ENCODE data around the gene SVBP. TPM values are rescaled to one million over a fixed set of nuclear protein-coding genes. Genes with fewer than 3 reads are reported as not detected.
A peak's percentile ranks its signal among the peaks of the same experiment; 100 is the strongest.

SVBP gene
- polyA plus RNA-seq, 1 experiment, result 10.5 TPM

DNA sequence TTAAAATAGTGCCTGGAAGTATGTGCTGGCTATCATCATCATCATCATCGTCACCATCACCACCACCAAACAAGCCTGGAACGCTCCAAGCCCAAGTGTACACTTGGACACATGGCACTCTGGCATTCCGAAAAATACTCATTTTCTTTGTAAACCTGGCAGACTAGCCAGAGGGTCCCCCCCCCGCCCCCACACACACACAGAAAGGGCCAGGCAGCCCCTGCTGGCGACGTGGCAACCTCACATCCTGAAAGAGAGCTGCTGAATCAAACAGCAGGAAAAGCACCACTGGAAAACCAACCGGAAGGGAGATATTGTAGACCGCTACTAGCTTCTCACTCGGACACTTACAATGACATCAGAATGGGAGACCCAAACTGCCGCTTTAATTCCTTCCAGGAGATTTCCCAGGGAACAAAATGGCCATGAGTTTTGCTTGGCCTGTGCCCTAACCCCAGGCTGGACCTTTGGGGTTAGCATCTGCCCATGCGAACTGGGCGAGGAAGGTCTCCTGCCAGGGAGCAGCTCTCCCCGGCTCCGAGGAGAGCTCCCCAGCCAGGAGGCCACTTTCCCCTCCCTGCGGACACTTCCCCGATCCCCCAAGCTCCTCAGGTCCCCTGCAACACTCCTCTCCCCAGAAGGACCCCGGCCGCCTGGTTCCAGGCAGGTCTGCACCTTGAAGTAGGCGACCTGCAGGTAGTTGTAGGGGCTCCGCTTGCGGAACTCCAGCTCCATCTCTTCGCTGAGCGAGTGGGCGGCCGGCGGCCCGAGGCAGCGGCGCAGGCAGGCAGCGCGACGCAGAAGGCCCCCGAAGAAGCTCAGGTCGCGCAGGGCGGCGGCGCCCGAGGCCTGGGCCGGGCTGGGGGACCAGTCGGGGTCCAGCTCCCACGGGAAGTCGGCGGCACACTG, 51.1 kb downstream of the SVBP start:
- Histone ChIP-seq H3K4me3 (ENCODE audit: low read depth, low read length) (peak overlapping the region; percentile 69), H3K27me3 (ENCODE audit: control insufficient read depth, insufficient read depth, low read length) (no peaks in the 10 kb centered on the region), H3K36me3 (ENCODE audit: control insufficient read depth, insufficient read depth, low read length) (peaks cover 7% of the 10 kb centered on the region)
- ChIA-PET CTCF (interaction anchor here (0.6 to 5.8 kb wide), 21 partner anchors 8 to 593 kb away, joined by 3 to 34 read pairs (median 4); no protein-coding TSS in a partner anchor), POLR2A (interaction anchor here (0.6 to 0.9 kb wide), 7 partner anchors 12 to 501 kb away, joined by 3 to 6 read pairs (median 4); partner anchors contain the start of genes ERMAP and SVBP)
- TF ChIP-seq, protein P1, sequence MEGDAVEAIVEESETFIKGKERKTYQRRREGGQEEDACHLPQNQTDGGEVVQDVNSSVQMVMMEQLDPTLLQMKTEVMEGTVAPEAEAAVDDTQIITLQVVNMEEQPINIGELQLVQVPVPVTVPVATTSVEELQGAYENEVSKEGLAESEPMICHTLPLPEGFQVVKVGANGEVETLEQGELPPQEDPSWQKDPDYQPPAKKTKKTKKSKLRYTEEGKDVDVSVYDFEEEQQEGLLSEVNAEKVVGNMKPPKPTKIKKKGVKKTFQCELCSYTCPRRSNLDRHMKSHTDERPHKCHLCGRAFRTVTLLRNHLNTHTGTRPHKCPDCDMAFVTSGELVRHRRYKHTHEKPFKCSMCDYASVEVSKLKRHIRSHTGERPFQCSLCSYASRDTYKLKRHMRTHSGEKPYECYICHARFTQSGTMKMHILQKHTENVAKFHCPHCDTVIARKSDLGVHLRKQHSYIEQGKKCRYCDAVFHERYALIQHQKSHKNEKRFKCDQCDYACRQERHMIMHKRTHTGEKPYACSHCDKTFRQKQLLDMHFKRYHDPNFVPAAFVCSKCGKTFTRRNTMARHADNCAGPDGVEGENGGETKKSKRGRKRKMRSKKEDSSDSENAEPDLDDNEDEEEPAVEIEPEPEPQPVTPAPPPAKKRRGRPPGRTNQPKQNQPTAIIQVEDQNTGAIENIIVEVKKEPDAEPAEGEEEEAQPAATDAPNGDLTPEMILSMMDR (IDR thresholded peaks at IDR 0.05; ENCODE audit: insufficient read depth, low read depth, low read length), result peak; percentile 81
- DNase-seq (ENCODE audit: low read depth), result no peak

DNA sequence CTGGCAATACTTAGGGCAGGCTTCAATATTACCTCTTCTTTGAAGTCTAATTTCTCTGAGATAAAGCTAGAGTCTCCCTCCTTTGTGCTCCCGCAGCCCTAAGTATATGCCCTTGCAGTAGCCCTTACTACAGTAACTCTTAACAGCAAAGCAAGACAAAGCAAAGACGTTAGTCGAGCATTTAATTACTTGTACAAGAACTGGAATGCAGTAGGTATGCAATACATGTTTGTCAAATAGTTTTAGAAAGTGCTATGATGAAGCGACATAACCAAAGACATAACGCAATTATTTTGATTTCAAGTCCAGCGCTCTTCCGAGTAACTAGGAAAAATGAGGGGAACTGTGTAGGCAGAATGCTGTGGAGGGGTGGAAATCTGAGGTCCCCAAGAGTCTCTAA, 51.9 kb downstream of the SVBP start:
- peak overlapping the region; percentile 69 for H3K4me3 ChIP-seq (ENCODE audit: low read depth, low read length)
- peaks cover 7% of the 10 kb centered on the region for H3K36me3 ChIP-seq (ENCODE audit: control insufficient read depth, insufficient read depth, low read length)
- TF ChIP-seq, protein P1 (IDR thresholded peaks at IDR 0.05; ENCODE audit: insufficient read depth, low read depth, low read length), result no peak
- DNase-seq (ENCODE audit: low read depth), result no peak
- ChIA-PET CTCF (interaction anchor here (0.8 to 3.3 kb wide), 6 partner anchors 8 to 191 kb away, joined by 3 to 17 read pairs (median 4); no protein-coding TSS in a partner anchor), POLR2A (interaction anchor here (0.6 kb wide), 1 partner anchor 431 kb away, joined by 4 read pairs; no protein-coding TSS in a partner anchor)
- no peaks in the 10 kb centered on the region for H3K27me3 ChIP-seq (ENCODE audit: control insufficient read depth, insufficient read depth, low read length)

DNA sequence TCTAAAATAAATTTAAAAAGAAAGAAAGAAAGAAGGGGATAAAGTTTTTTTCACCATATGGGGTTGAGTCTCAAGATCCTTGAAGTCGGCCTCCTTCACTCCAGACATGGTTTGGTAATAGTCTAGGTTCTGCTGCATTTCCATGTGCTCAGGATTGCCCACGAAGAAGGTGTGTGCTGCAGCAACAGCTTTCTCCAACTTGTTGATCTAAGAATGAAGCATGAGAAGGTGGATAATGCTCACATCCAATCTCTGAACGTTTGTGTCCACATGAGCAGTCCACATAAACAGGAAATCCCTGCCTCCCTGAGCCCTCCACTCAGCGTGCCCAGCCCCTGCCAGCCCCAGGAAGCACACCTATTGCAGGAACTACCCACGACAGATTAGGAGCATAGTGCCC, 54.9 kb downstream of the SVBP start:
- Histone ChIP-seq H3K4me3 (ENCODE audit: low read depth, low read length) (no peak overlapping the region), H3K27me3 (ENCODE audit: control insufficient read depth, insufficient read depth, low read length) (no peaks in the 10 kb centered on the region), H3K36me3 (ENCODE audit: control insufficient read depth, insufficient read depth, low read length) (peaks cover 21% of the 10 kb centered on the region)
- ChIA-PET CTCF (interaction anchor here (0.7 to 1.3 kb wide), 2 partner anchors 9 to 161 kb away, joined by 3 read pairs; no protein-coding TSS in a partner anchor), POLR2A (no interaction called here)
- TF ChIP-seq, protein P1 (IDR thresholded peaks at IDR 0.05; ENCODE audit: insufficient read depth, low read depth, low read length), result no peak
- no peak for DNase-seq (ENCODE audit: low read depth)

DNA sequence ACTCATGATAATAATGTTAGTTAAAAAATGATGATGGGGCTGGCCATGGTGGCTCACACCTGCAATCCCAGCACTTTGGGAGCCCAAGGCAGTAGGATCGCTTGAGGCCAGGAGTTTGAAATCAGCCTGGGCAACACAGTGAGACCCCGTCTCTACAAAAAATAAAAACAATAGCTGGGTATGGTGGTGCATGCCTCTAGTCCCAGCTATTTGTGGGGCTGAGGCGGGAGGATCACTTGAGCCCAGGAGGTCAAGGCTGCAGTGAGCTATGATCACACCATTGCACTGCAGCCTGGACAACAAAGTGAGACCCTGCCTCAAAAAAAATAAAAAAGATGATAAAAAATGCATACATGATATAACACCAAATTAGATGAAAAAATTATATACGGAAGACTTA, 55.6 kb downstream of the SVBP start:
- CTCF ChIA-PET, result no interaction called here
- POLR2A ChIA-PET, result no interaction called here
- TF ChIP-seq, protein P1 (IDR thresholded peaks at IDR 0.05; ENCODE audit: insufficient read depth, low read depth, low read length), result no peak
- no peak for DNase-seq (ENCODE audit: low read depth)
- Histone ChIP-seq H3K27me3 (ENCODE audit: control insufficient read depth, insufficient read depth, low read length) (no peaks in the 10 kb centered on the region), H3K4me3 (ENCODE audit: low read depth, low read length) (no peak overlapping the region), H3K36me3 (ENCODE audit: control insufficient read depth, insufficient read depth, low read length) (peaks cover 23% of the 10 kb centered on the region)

DNA sequence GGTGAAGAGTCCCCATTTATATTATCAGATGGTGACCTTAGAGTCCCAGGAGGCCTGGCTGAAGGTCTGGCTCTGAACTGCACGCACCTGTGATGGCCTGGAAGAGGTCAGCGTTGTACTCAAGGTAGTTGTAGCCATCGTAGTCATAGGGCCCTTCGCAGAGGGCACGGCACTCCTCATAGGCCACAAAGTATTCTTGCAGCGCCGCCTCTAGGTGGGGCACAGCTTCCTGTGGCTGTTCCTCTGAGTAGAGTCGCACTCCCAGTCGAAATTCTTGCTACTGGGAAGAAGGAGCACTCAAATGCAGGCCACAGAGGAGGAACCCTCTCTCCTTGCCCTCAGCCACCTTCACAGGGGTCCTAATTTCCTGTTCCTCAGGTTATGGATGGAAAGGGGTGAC, 58.1 kb downstream of the SVBP start:
- Histone ChIP-seq H3K27me3 (ENCODE audit: control insufficient read depth, insufficient read depth, low read length) (no peaks in the 10 kb centered on the region), H3K36me3 (ENCODE audit: control insufficient read depth, insufficient read depth, low read length) (peaks cover 44% of the 10 kb centered on the region), H3K4me3 (ENCODE audit: low read depth, low read length) (no peak overlapping the region)
- TF ChIP-seq, protein P1 (IDR thresholded peaks at IDR 0.05; ENCODE audit: insufficient read depth, low read depth, low read length), result no peak
- DNase-seq (ENCODE audit: low read depth), result no peak
- POLR2A ChIA-PET, result no interaction called here
- CTCF ChIA-PET, result interaction anchor here (0.7 to 1.7 kb wide), 3 partner anchors 20 to 69 kb away, joined by 3 to 4 read pairs (median 3); no protein-coding TSS in a partner anchor
